Tongue (tissue), 2 donors: ENCODE results near the gene CCDC124. TPM values are rescaled to one million over a fixed set of nuclear protein-coding genes. Genes with fewer than 3 reads are reported as not detected.

Source experiments
- DNase-seq: peaks from one replicate; pipeline ENCODE4 v3.0.0-alpha.2; 2015
- total RNA-seq: library from RNA; depleted of rRNA; stranded (reverse); fragments of >200 nt; gene quantifications from one replicate; pipeline ENCODE4 v1.2.3, GENCODE V29; 2014

Gene CCDC124
- total RNA-seq, 1 donor from 2014 or later, result 37.2 TPM

DNA sequence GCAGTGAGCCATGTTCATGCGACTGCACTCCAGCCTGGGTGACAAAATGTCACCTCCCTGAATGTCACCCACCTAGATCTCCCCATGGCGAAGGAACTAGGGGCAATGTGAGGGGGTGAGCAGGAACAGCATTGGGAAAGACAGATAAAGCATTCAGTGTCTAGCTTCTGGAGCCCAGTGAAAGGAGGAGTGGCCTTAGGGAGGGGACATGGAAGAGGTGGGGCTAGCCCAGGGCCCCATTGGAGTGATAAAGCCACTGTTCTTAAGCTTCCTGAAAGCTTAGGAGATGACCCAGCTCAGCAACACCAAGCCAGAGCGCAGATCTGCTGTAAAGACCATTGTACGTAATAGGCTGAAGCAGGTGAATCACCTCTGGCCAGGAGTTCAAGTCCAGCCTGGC, 21.1 kb downstream of the CCDC124 start:
- no peak for DNase-seq

DNA sequence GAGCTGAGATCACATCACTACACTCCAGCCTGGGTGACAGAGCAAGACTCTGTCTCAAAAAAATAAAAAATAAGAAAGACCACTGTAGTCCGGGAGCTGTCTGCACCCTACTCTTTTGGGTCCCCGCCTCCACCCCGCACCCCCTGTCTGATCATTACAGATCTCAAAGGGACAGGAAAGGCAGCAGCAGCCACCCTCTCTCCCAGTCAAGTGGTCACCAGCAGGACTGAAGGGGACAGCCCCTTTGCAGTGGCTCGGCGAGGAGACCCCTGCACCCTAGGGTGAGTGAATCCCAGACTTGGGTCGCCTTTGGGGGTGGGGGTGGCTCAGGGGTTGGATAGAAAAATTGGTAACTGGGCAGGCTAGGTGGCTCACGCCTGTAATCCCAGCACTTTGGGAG, 21.6 kb downstream of the CCDC124 start:
- no peak for DNase-seq

DNA sequence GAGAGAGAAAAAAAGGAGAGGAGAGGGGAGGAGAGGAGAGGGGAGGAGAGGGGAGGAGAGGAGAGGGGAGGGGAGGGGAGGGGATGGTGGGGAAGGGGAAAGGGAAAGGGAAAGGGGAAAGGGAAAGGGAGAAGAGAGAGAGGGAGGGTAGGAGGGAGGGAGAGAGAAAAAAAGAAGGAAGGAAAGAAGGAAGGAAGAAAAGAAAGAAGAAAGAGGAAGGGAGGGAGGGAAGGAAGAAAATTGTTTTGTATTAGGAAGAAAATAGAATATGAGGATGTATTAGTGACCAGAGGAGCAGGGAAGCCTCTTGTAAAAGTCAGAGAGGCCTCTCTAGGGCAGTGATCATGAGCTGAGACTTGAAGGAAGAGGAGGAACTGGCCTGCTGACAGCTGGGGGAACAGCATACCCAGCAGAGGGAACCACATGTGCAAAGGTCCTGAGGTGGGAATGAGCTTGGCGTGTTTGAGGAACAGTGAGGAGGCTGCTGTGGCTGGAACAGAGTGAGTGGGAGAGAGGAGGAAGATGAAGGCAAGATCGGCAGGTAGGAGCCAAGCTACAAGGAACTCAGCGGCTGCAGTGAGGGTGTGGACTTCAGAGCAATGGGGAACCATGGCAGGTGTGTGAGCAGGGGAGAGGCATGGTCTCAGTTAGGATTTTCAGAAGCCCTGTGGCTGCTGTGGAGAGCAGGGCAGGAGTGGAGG, 24.5 kb downstream of the CCDC124 start:
- no peak for DNase-seq

DNA sequence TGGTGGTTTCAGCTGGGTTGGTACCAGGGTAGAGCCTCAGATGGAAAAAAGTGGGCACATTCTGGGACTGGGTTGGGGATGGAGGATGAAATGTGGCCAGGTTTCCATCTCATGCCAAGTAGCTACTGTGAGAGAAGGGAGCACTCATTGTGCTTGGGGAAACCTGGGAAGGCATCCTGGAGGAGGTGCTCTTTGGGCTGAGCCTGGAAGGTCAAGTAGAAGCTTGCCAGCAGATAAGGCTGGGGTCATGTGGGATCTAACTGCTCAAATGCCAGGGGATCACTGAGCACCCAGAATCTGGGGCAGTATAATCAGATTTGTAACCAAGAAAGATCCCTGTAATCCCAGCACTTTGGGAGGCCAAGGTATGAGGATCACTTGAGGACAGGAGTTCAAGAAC, 25.1 kb downstream of the CCDC124 start:
- no peak for DNase-seq

DNA sequence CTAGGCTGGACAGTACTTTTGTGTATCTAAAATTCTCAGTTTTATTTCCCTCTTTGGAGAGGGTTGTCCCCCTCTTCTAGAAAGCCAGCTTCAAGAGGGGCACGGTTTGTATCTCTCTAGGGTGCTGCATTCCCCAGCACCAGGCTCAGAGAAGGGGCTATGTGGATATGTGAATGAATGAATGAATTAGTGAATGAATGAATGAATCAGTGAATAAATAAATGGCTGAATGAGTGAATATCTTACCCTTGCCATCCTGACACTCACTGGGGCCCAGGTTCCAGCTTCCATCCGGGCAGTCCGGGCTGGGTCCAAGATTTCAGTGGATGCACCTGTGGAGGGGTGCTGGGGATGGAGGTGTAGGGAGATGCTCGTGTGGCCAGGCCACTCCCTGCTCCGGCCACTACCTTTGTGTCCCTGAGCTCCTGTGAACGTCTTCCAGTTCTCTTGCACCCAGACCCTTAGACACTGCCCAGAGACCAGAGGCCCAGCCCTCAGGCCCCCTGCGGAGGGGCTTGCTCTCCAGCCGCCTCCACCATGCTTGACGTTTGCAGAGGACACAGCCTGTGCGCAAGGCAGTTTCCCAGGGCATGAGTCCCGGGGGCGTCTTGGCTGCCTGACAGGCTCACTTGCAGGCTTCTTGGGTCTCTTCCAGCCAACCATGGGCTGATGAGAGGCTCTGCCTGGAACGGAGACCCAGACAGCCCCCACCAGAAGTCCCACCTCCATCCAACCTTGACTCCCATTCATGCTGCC, 31.3 kb downstream of the CCDC124 start:
- no peak for DNase-seq

DNA sequence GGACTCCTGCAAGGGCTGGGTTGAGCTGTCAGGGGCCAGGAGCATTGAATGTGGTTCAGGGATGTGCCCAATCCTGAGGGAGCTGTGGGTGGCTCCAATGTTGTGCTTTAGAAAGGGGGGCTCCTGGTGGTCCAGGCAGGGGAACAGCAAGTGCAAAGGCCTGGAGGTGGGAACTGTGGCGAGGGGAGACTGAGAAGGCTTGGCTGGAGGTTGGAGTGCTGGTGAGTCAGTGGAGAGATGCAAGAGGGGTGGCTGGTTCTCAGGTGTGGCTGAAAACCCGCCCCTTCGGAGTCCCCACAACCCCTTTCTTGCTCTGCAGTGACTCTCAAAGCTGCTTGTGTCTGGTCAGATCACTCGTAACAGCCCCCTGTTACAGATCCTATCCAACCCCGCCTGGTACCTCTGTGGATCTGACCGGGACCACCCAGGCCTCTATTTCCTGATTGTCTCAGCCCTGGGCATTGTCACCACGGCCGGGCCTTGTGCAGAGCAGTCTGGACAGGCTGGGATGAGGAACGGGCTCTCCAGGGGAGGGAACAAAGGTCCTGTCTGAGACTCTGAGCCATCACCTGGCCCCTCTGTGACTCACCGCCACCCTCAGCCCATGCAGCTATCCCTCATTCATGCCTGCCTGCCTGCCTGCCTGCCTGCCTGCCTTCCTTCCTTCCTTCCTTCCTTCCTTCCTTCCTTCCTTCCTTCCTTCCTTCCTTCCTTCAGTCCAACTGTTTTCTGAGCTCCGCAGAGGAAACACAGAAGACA, 32.7 kb downstream of the CCDC124 start:
- no peak for DNase-seq

DNA sequence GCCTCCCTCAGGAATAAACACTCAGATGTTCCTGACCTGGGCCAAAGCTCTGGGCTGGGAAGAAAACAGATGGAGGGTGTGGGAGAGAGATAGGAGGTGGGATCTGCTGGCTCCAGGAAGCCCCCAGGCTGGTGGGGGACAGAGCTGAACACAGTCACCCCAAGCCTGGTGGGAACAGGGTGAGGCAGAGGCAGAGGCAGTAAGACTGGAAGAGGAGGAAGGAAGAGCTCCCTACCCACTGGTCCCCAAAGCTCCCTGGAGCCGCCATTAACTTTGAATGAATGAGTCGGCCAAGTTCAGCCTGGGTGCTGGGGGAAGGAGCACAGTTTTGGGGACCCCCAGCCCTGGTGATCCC, 33.3 kb downstream of the CCDC124 start:
- no peak for DNase-seq

DNA sequence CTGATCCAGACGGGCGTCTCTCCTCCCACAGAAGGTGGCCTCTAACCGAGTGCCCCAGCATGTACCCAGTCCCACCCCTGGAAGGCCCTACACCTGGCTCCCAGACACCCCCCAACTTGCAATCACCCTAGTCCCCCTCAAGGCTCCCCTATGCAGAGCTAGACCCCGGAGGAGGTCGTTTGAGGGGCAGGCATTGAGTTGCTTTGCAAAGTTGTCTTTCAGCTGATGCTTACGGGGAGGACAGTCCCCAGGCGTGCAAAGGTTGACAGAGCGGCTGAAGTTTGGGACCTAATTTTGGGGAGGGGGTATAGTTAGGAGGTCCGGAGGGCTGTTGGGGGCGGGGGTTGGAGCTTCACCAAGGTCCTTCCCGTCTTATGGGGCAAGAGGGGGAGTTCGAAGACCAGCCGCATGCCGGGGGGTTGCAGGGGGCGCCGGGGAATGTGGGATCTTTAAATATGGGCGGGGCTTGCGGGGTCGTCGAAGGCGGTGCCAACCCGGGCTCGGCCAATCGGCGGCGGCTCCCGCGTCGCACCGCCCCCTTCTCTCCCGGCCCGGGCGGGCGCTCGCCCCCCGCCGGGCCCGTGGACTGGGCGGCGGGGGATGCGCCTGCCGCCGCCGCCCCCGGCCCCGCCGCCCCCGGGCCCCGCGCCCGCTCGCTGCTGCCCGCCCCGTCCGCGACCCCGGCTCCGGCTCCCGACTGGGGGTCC, 33.9 kb downstream of the CCDC124 start, which contains the start of gene KCNN1:
Gene KCNN1 (plus strand): TSS at position 558 of the 707 bp plus-strand sequence. CDS start 6,782 bp downstream, outside the sequence.
- peak; percentile 46 for DNase-seq

DNA sequence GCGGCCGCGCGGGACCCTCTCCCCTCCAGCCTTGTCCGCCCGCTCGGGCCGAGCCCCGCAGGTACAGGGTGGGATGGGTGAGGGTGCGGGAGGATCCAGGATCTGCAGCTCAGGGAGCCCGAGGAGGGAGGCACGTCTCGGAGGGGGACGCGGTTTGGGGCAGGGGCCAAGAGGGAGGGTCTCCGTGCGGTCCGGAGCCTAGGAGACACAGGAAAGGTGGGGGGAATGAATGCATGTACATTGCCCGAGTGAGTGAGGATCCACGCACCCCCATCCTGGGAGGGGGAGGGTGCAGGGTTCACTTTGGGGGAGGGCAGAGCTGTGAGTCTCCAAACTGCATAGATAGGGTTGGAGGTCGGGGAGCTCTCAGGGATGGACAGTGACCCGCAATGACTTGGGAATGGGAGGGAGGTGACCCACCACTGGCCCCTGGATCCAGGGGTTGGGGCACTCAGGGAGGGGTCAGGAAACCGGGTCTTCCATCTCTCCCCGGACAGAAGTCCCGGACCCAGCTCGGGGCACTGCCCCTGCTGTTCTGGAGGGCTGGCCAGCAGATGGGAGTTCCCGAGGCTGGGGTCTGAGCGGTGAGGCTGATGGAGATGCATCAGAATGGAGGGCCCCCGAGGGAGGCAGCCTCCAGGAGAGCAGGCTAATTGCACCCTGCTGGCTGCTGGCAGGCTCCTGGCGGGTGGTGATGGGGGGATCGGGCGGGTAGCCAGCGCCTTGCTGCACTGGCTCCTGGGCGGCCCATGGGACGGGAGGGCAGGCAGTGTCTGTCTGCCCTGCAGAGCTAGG, 34.6 kb downstream of the CCDC124 start:
- DNase-seq, result no peak

DNA sequence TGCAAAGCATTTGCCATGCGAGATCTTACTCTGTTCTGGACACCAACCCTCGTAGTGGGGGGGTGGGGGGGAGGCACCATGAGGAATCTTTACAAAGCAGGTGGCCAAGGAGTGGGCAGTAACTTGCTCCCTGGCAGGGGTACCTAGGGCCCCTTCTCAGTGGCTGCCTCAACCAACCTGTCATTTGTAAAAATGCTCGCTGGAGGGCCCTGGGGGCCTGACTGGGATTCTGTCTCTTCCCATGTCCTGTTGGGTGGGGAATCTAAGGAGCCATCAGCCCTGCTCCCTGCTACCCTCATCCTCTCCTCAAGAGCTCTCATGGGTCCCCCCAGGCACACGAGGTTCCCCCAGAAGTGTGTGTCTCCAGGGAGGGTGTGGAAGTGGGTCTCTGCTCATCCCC, 35.5 kb downstream of the CCDC124 start:
- no peak for DNase-seq

DNA sequence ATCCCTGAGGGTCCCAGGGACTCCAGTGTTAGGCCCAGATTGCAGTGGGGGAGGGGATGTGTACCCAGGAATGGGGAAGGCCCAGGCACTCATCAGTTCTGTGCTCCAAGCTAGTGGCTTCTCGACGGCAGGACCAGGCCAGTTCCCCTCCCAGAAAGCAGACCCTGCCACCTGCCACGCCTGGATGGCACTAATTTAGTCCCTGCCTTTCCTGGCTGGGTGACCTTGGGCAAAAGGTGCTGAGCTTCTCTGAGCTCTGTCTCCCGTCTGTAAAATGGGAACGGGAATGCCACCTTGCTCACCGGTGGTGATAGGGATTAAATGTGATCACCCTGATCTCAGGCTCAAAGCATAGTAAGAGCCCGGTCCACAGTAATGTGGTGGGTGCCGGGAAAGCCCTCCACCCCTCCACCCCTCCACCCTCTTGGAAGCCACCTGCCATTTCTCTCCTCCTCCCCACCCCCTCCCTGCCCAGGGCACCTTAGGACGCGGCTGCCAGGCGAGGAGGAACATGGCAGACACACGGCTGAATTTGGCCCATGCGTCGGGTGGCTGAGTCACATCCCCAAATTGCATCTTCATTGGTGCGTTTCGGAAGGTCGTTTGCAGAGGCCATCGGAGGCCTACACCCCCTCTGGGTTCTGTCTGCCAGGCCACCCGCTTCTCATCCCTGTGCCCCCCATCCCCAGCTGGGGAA, 36.4 kb downstream of the CCDC124 start:
- DNase-seq, result no peak

DNA sequence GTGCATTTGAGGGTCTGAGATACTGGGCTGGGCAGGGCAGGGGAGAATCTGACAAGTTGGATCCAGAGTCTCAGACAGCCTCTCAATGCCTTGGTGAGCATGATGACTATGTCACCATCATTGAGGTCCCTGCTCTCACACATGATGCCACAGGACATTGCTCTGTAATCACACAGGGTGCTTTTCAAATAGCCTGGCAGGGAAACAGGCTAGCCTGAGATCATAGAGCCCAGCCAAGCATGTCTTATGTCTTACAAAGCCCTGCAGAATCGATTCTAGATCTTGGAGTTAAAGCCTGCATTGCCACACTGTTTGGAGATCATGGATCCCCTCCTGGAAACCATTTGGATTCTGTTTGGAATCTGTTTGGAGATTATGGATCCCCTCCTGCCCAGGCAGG, 39.4 kb downstream of the CCDC124 start:
- no peak for DNase-seq

DNA sequence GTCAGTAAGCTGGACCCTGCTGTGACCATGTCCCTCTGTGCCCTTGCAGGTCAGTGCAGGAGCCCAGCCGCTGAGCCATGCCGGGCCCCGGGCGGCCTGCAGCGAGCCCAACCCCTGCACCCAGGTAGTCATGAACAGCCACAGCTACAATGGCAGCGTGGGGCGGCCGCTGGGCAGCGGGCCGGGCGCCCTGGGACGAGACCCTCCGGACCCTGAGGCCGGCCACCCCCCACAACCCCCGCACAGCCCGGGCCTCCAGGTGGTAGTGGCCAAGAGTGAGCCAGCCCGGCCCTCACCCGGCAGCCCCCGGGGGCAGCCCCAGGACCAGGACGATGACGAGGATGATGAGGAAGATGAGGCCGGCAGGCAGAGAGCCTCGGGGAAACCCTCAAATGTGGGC, 40.9 kb downstream of the CCDC124 start:
- DNase-seq, result no peak

DNA sequence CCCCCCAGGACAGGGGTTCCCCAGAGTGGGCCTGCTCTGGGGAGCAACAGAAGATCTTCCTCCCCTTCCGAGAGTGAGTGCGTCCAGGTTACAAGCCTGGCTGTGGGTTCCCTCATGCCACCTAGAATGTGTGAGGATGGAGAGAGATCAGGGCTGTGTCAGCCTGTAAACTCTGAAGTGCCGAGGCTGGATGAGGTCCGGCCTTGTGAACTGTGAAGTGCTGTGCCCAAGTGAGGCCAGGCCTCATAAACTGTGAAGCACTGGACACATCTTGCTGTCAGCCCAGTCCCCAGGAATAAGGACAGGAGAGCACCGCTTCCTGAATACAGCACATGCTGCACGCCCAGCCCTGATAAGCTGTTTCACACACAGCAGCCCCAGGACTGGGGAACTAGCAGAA, 41.7 kb downstream of the CCDC124 start:
- DNase-seq, result no peak

DNA sequence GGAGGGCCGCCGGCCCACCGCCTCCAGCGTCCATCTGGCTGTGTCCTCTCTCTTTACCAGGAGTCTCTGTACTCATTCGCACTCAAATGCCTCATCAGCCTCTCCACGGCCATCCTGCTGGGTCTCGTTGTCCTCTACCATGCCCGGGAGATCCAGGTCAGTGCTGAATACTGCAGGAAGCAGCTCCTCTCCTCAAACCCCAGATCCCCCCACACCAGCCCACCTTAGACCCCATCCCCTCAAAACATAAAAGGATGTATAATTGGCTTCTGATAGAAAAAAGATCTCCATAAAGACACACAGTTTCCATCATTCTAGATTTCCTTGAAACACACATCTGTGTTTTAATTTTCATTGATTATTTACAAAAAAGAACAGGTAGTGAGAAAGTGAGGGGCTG, 42.2 kb downstream of the CCDC124 start:
- no peak for DNase-seq

DNA sequence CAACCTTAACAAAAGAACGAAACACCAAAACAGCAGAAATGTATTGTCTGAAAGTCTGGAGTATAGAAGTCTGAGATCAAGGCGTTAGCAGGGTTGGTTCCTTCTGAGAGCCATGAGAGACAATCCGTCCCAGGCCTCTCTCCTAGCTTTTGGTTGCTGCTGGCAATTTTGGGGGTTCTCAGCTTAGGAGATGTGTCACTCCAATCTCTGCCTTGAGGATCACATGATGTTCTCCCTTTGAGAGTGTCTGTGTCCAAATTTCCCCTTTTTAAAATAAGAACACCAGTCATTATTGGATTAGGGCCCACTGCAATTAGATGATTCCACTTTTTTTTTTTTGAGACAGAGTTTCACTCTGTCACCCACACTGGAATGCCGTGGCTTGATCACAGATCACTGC, 44.2 kb downstream of the CCDC124 start:
- DNase-seq, result no peak

DNA sequence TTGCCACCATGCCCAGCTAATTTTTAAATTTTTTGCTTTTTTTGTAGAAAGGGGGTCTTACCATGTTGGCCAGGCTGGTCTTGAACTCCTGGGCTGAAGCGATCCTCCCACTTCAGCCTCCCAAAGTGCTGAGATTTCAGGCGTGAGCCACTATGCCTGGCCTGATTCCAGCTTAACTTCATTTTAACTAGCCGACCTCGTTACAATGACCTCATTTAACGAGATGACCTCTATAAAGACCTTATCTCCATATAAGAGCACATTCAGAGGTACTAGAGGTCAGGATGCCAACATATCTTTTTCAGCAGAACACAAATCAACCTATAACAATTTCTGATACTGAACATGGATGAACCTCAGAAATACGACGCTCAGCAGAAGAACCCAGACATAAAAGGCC, 44.7 kb downstream of the CCDC124 start:
- DNase-seq, result no peak

DNA sequence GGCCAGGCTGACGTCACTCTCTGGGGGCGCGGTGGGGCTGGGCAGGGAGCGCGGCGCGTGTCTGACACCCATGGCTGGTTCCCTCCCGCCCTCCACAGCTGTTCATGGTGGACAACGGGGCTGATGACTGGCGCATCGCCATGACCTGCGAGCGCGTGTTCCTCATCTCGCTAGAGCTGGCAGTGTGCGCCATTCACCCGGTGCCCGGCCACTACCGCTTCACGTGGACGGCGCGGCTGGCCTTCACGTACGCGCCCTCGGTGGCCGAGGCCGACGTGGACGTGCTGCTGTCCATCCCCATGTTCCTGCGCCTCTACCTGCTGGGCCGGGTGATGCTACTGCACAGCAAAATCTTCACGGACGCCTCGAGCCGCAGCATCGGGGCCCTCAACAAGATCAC, 48.8 kb downstream of the CCDC124 start:
- no peak for DNase-seq

DNA sequence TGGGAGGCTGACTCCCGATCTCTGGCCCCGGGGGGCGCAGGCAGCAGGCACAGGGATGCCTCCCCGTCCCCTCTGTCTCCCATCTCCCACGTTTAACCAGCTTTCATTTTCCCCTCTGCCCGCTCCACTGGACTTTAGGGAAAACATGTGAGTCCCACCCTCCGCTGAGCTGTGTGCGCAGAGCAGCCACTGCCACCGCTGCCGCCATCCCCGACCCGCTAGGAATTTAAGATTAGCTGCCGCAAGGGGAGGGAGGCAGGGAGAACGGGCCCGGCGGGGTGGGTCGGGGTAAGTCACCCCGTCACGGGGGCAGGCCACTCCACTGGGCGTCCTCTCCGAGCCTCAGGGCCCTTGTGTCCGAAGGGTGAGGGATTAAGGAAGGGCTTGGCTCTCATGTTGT, 49.6 kb downstream of the CCDC124 start:
- no peak for DNase-seq

DNA sequence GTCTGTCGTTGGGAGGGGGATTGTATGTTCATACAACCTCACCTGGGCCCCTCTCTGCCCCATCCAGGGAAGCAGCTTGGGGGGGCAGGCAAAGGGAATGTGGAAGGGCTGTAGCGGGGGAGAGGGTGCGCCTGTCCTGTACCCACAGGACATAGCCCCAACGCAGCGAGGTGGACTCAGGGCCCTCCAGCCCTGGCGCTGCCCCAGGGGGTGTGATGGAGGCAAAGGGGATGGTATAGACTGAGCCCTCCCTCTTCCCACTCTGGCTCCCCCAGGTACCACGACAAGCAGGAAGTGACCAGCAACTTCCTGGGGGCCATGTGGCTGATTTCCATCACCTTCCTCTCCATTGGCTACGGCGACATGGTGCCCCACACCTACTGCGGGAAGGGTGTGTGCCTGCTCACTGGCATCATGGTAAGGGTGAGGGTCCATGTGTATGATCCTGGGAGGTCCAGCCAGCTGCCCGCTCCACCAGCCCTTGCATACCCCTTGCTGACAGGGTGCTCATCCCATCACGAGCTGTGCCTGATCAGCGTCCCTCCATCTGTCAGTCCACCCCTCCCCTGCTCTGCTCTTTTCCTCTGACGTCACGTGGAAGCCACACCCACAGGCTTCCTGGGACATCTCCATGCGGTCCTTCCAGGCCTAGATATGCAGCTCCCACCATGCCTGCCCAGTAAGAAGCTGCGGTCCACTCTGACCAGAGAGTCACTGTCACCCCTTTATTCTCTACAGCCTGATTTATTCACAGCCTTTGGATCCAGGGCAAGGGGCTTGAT, 52.4 kb downstream of the CCDC124 start:
- no peak for DNase-seq
